GM15510 (cell line): ENCODE results near the gene LRP1.

ENCODE experiments used
- POLR2A ChIP-seq: IDR thresholded peaks from 3 replicates; pipeline ENCODE4 v1.6.1; 2011; ENCODE audit warnings: borderline replicate concordance; ENCODE audit not compliant: insufficient read length; ENCODE audit errors: extremely low read depth

The LRP1 gene

GRCh38 chr12:57090924-57091637 is 37.2 kb upstream of the LRP1 start:
- no peak for TF ChIP-seq POLR2A

GRCh38 chr12:57091638-57092528 is 36.4 kb upstream of the LRP1 start:
- TF ChIP-seq POLR2A, result no peak

- TF ChIP-seq POLR2A, result no peak
Measured at GRCh38 chr12:57092529-57092862, 35.8 kb upstream of the LRP1 start.

GRCh38 chr12:57092876-57093414 is 35.3 kb upstream of the LRP1 start:
- TF ChIP-seq POLR2A, result no peak

GRCh38 chr12:57093415-57094207 is 34.7 kb upstream of the LRP1 start:
- TF ChIP-seq POLR2A, result peak; percentile 53

GRCh38 chr12:57094208-57095160 is 33.8 kb upstream of the LRP1 start:
- no peak for TF ChIP-seq POLR2A

GRCh38 chr12:57095440-57095839 is 32.8 kb upstream of the LRP1 start:
- TF ChIP-seq POLR2A, result peak; percentile 20

GRCh38 chr12:57096099-57096572 is 32.1 kb upstream of the LRP1 start:
- no peak for TF ChIP-seq POLR2A

- TF ChIP-seq POLR2A, result no peak
Measured at GRCh38 chr12:57096748-57097553, 31.3 kb upstream of the LRP1 start.

GRCh38 chr12:57097554-57097835 is 30.8 kb upstream of the LRP1 start:
- TF ChIP-seq POLR2A, result no peak

GRCh38 chr12:57098546-57098945 is 29.7 kb upstream of the LRP1 start:
- TF ChIP-seq POLR2A, result no peak

- no peak for TF ChIP-seq POLR2A
Measured at GRCh38 chr12:57099047-57099714, 29.1 kb upstream of the LRP1 start.

- TF ChIP-seq POLR2A, result no peak
Measured at GRCh38 chr12:57099766-57100165, 28.5 kb upstream of the LRP1 start.
